SH-SY5Y (cell line): ENCODE measurements around the gene TRPM2.

Source experiments
- GATA2 ChIP-seq: IDR thresholded peaks from 2 replicates; pipeline ENCODE4 v1.6.1; 2011; ENCODE audit warnings: mild to moderate bottlenecking, low read depth, low read length
- GATA3 ChIP-seq: IDR thresholded peaks from 2 replicates; pipeline ENCODE4 v1.6.1; 2011; ENCODE audit warnings: low read depth, mild to moderate bottlenecking, low read length, moderate library complexity

TRPM2 gene

GRCh38 chr21:44354001-44354405 lies 582 bp downstream of the TRPM2 start:
- TF ChIP-seq GATA3, result no peak
- no peak for TF ChIP-seq GATA2

- TF ChIP-seq GATA3, result no peak
- TF ChIP-seq GATA2, result no peak
Observed at GRCh38 chr21:44354775-44355771, 1.7 kb downstream of the TRPM2 start.

GRCh38 chr21:44356160-44356559 lies 2.7 kb downstream of the TRPM2 start:
- TF ChIP-seq GATA2 (no peak), GATA3 (no peak)

GRCh38 chr21:44356636-44357035 lies 3.2 kb downstream of the TRPM2 start:
- TF ChIP-seq GATA3 (no peak), GATA2 (no peak)

GRCh38 chr21:44357064-44357837 lies 3.8 kb downstream of the TRPM2 start:
- TF ChIP-seq GATA3 (no peak), GATA2 (no peak)

- TF ChIP-seq GATA3 (no peak), GATA2 (no peak)
Observed at GRCh38 chr21:44359396-44359795, 6.0 kb downstream of the TRPM2 start.

- TF ChIP-seq GATA3 (no peak), GATA2 (no peak)
Observed at GRCh38 chr21:44360159-44360558, 6.7 kb downstream of the TRPM2 start.

GRCh38 chr21:44363278-44363677 lies 9.9 kb downstream of the TRPM2 start:
- no peak for TF ChIP-seq GATA2
- TF ChIP-seq GATA3, result no peak

- TF ChIP-seq GATA3 (no peak), GATA2 (no peak)
Observed at GRCh38 chr21:44364151-44365053, 11.0 kb downstream of the TRPM2 start.

GRCh38 chr21:44365251-44365966 lies 12.0 kb downstream of the TRPM2 start:
- TF ChIP-seq GATA3 (no peak), GATA2 (no peak)

- TF ChIP-seq GATA3, result no peak
- TF ChIP-seq GATA2, result no peak
Observed at GRCh38 chr21:44365967-44366585, 12.7 kb downstream of the TRPM2 start.

GRCh38 chr21:44366586-44367211 lies 13.3 kb downstream of the TRPM2 start:
- no peak for TF ChIP-seq GATA3
- no peak for TF ChIP-seq GATA2
